H9 (cell line): Measurements from ENCODE around the gene USP9X. TPM values are rescaled to one million over a fixed set of nuclear protein-coding genes. Genes with fewer than 3 reads are reported as not detected.

Source experiments
- DNase-seq: peaks from one replicate; pipeline ENCODE4 v3.0.0-alpha.2; 2017
- H2AFZ ChIP-seq: one replicate; pipeline ENCODE4 v1.6.1; 2013; ENCODE audit warnings: mild to moderate bottlenecking, low read length, control low read depth, moderate library complexity
- H2AK5ac ChIP-seq: 2 replicates; pipeline ENCODE4 v1.6.1; 2013; ENCODE audit warnings: low read length, control low read depth, mixed read lengths; ENCODE audit not compliant: insufficient read length
- H2BK120ac ChIP-seq: one replicate; pipeline ENCODE4 v1.6.1; 2013; ENCODE audit warnings: low read depth, mild to moderate bottlenecking, low read length, control low read depth, inconsistent platforms; ENCODE audit not compliant: poor library complexity, severe bottlenecking
- H2BK12ac ChIP-seq: 2 replicates; pipeline ENCODE4 v1.6.1; 2013; ENCODE audit warnings: low read length, control low read depth, mixed read lengths, low read depth; ENCODE audit not compliant: insufficient read length
- H2BK15ac ChIP-seq: 2 replicates; pipeline ENCODE4 v1.6.1; 2013; ENCODE audit warnings: low read depth, low read length, control low read depth
- H2BK20ac ChIP-seq: one replicate; pipeline ENCODE4 v1.6.1; 2013; ENCODE audit warnings: low read depth, mild to moderate bottlenecking, low read length, control low read depth, inconsistent platforms; ENCODE audit not compliant: poor library complexity, severe bottlenecking
- H2BK5ac ChIP-seq: 2 replicates; pipeline ENCODE4 v1.6.1; 2013; ENCODE audit warnings: low read length, control low read depth, mixed read lengths; ENCODE audit not compliant: insufficient read length
- H3K14ac ChIP-seq: 2 replicates; pipeline ENCODE4 v1.6.1; 2013; ENCODE audit warnings: low read length, control low read depth; ENCODE audit not compliant: insufficient read depth
- H3K18ac ChIP-seq: 2 replicates; pipeline ENCODE4 v1.6.1; 2013; ENCODE audit warnings: low read depth, mild to moderate bottlenecking, mixed read lengths, low read length, control low read depth; ENCODE audit not compliant: insufficient read length
- H3K23ac ChIP-seq: 2 replicates; pipeline ENCODE4 v1.6.1; 2013; ENCODE audit warnings: low read length, control low read depth, mixed read lengths, low read depth; ENCODE audit not compliant: insufficient read length
- H3K23me2 ChIP-seq: 2 replicates; pipeline ENCODE4 v1.6.1; 2013; ENCODE audit warnings: low read depth, mild to moderate bottlenecking, mixed read lengths, low read length, control low read depth; ENCODE audit not compliant: insufficient read length, poor library complexity, severe bottlenecking
- H3K27ac ChIP-seq: 2 replicates; pipeline ENCODE4 v1.5.1; 2013; ENCODE audit warnings: low read length, control low read depth, mixed read lengths, low read depth; ENCODE audit not compliant: insufficient read length
- H3K27me3 ChIP-seq: 2 replicates; pipeline ENCODE4 v1.6.1; 2013; ENCODE audit warnings: low read length, control low read depth, inconsistent platforms; ENCODE audit not compliant: insufficient read depth
- H3K4ac ChIP-seq: 2 replicates; pipeline ENCODE4 v1.6.1; 2013; ENCODE audit warnings: low read depth, mild to moderate bottlenecking, control low read depth, inconsistent platforms, low read length, moderate library complexity
- H3K4me1 ChIP-seq: 2 replicates; pipeline ENCODE4 v1.6.1; 2013; ENCODE audit warnings: low read length, control low read depth, inconsistent platforms; ENCODE audit not compliant: insufficient read depth
- H3K4me2 ChIP-seq: 2 replicates; pipeline ENCODE4 v1.6.1; 2013; ENCODE audit warnings: low read length, control low read depth, mixed read lengths; ENCODE audit not compliant: insufficient read length, insufficient read depth
- H3K56ac ChIP-seq: 2 replicates; pipeline ENCODE4 v1.6.1; 2013; ENCODE audit warnings: low read depth, mild to moderate bottlenecking, mixed read lengths, low read length, control low read depth; ENCODE audit not compliant: insufficient read length
- H3K79me1 ChIP-seq: 2 replicates; pipeline ENCODE4 v1.6.1; 2013; ENCODE audit warnings: low read depth, mild to moderate bottlenecking, moderate library complexity, low read length, control low read depth, inconsistent platforms; ENCODE audit not compliant: insufficient read depth, poor library complexity, severe bottlenecking
- H3K79me2 ChIP-seq: 2 replicates; pipeline ENCODE4 v1.6.1; 2013; ENCODE audit warnings: low read length, control low read depth, inconsistent platforms; ENCODE audit not compliant: insufficient read depth
- H3K9ac ChIP-seq: 2 replicates; pipeline ENCODE4 v1.6.1; 2013; ENCODE audit warnings: low read length, control low read depth, mixed read lengths; ENCODE audit not compliant: insufficient read length; ENCODE audit errors: extremely low read depth
- H3K9me3 ChIP-seq: one replicate; pipeline ENCODE4 v1.6.1; 2013; ENCODE audit warnings: low read depth, low read length, inconsistent platforms; ENCODE audit not compliant: control insufficient read depth
- H3T11ph ChIP-seq: one replicate; pipeline ENCODE4 v1.6.1; 2013; ENCODE audit warnings: mild to moderate bottlenecking, low read length, control low read depth, inconsistent platforms
- H4K20me1 ChIP-seq: one replicate; pipeline ENCODE4 v1.6.1; 2013; ENCODE audit not compliant: control insufficient read depth, insufficient read length, insufficient read depth
- H4K5ac ChIP-seq: 2 replicates; pipeline ENCODE4 v1.6.1; 2013; ENCODE audit warnings: low read depth, mild to moderate bottlenecking, mixed read lengths, low read length, control low read depth; ENCODE audit not compliant: insufficient read length
- H4K8ac ChIP-seq: replicated peaks from 2 replicates; pipeline ENCODE4 v1.6.1; 2013; ENCODE audit warnings: low read length, control low read depth, mixed read lengths, low read depth; ENCODE audit not compliant: insufficient read length
- H4K91ac ChIP-seq: 2 replicates; pipeline ENCODE4 v1.6.1; 2013; ENCODE audit warnings: low read depth, mild to moderate bottlenecking, moderate library complexity, mixed read lengths, low read length, control low read depth; ENCODE audit not compliant: insufficient read length
- H3K27ac Mint-ChIP-seq, 3 experiments: 2 replicates in 2 of 3; 3 replicates in 1 of 3; pipeline ENCODE4 v1.8.0; 2020 to 2021; ENCODE audit warnings: mixed read lengths in 3 of 3, mild to moderate bottlenecking in 1 of 3, moderate library complexity in 1 of 3
- H3K27me3 Mint-ChIP-seq: 2 replicates; pipeline ENCODE4 v1.8.0; 2021; ENCODE audit warnings: low read depth, mild to moderate bottlenecking, moderate library complexity, mixed read lengths
- H3K36me3 Mint-ChIP-seq, 3 experiments: 2 replicates in 2 of 3; 3 replicates in 1 of 3; pipeline ENCODE4 v1.8.0; 2020 to 2021; ENCODE audit warnings: low read depth in 3 of 3, mixed read lengths in 3 of 3; ENCODE audit not compliant: insufficient read depth in 1 of 3
- H3K4me1 Mint-ChIP-seq, 2 experiments: 2 replicates each; pipeline ENCODE4 v1.8.0; 2020; ENCODE audit warnings: mixed read lengths in 2 of 2
- H3K4me3 Mint-ChIP-seq, 2 experiments: 2 replicates in 1 of 2; 3 replicates in 1 of 2; pipeline ENCODE4 v1.8.0; 2020 to 2021; ENCODE audit warnings: mild to moderate bottlenecking in 2 of 2, mixed read lengths in 2 of 2, moderate library complexity in 1 of 2
- H3K9me3 Mint-ChIP-seq, 2 experiments: 2 replicates in 1 of 2; 3 replicates in 1 of 2; pipeline ENCODE4 v1.8.0; 2020; ENCODE audit warnings: mild to moderate bottlenecking in 2 of 2, mixed read lengths in 2 of 2, moderate library complexity in 1 of 2
- CTCF ChIP-seq: fragments of 200-600 bp; sonication (generic); conservative IDR thresholded peaks from 3 replicates; pipeline ENCODE4 v1.8.0; 2021; ENCODE audit warnings: antibody characterized with exemption, mild to moderate bottlenecking
- WGBS: extraction: QIAGEN DNeasy Blood & Tissue Kit; methylation state at CpG from one replicate; pipeline ENCODE4 v1.1.7; 2013; ENCODE audit warnings: missing lambda C conversion rate, low lambda C conversion rate, mixed read lengths; ENCODE audit not compliant: insufficient read length; ENCODE audit errors: extremely low coverage; 5-methylcytosine and 5-hydroxymethylcytosine counted together
- total RNA-seq: library from RNA; stranded (reverse); gene quantifications from 2 replicates; pipeline ENCODE4 v1.2.1, GENCODE V29; 2021

USP9X gene
- total RNA-seq, 1 experiment from 2014 or later, result 284 TPM

- no peak overlapping the region for H3K23ac ChIP-seq
- no peak overlapping the region for H4K8ac ChIP-seq
- no peak for TF ChIP-seq CTCF
- H3K4me2 ChIP-seq, result no peak overlapping the region
- no peak overlapping the region for H3K4me3 Mint-ChIP-seq
- H3K4me1 ChIP-seq, result no peaks in the 10 kb centered on the region; the same call in 1 of the 2 replicates
- peaks cover 25% of the 10 kb centered on the region for H3K79me2 ChIP-seq
- no peak overlapping the region for H4K5ac ChIP-seq
- no peak overlapping the region for H3K4ac ChIP-seq
- H3K27me3 ChIP-seq, result no peaks in the 10 kb centered on the region
- H4K91ac ChIP-seq, result no peak overlapping the region
- no peaks in the 10 kb centered on the region for H4K20me1 ChIP-seq
- H3K18ac ChIP-seq, result no peak overlapping the region
- H3K14ac ChIP-seq, result no peak overlapping the region
- no peak overlapping the region for H3K56ac ChIP-seq
- peaks cover 10 to 14% (median 13%) of the 10 kb centered on the region in 3 experiments for H3K36me3 Mint-ChIP-seq
- no peak overlapping the region for H2BK20ac ChIP-seq
- H3T11ph ChIP-seq, result no peak overlapping the region
- no CpG with 5 or more reads among the region's 3 CpGs for WGBS
- no peak overlapping the region for H3K27ac Mint-ChIP-seq
- H2BK5ac ChIP-seq, result no peak overlapping the region
- no peak overlapping the region for H2AFZ ChIP-seq
- H3K9ac ChIP-seq, result no peak overlapping the region
- no peak overlapping the region for H2BK15ac ChIP-seq
- H2BK120ac ChIP-seq, result no peak overlapping the region
- no peaks in the 10 kb centered on the region for H3K27me3 Mint-ChIP-seq
- H3K9me3 Mint-ChIP-seq, result peaks cover 44 to 49% of the 10 kb centered on the region in 2 experiments
- H3K27ac ChIP-seq, result no peak overlapping the region
- no peak overlapping the region for H2BK12ac ChIP-seq
- no peak overlapping the region for H2AK5ac ChIP-seq
- peaks cover 10 to 18% of the 10 kb centered on the region in 2 experiments for H3K4me1 Mint-ChIP-seq
- H3K79me1 ChIP-seq, result no peaks in the 10 kb centered on the region
- DNase-seq, result no peak
- no peaks in the 10 kb centered on the region for H3K23me2 ChIP-seq
- no peaks in the 10 kb centered on the region for H3K9me3 ChIP-seq
These were observed 2.5 kb upstream of the USP9X start for GRCh38 chrX:41082783-41083182.
